Fibroblast of pulmonary artery (primary cell): ENCODE data around the gene OR5C1.

ENCODE experiments used
- DNase-seq: peaks from one replicate; pipeline ENCODE4 v3.0.0-alpha.2; 2010; ENCODE audit warnings: low read depth
- H3K4me3 ChIP-seq: replicated peaks from 2 replicates; pipeline ENCODE4 v1.5.1; 2011; ENCODE audit warnings: low read depth, mild to moderate bottlenecking, control low read depth, low read length, moderate library complexity
- TF ChIP-seq, protein P1 (sequence below): IDR thresholded peaks from 2 replicates; pipeline ENCODE4 v1.5.1; 2011; ENCODE audit warnings: mild to moderate bottlenecking, control low read depth, low read length, inconsistent platforms; ENCODE audit errors: missing control alignments

Gene OR5C1

DNA sequence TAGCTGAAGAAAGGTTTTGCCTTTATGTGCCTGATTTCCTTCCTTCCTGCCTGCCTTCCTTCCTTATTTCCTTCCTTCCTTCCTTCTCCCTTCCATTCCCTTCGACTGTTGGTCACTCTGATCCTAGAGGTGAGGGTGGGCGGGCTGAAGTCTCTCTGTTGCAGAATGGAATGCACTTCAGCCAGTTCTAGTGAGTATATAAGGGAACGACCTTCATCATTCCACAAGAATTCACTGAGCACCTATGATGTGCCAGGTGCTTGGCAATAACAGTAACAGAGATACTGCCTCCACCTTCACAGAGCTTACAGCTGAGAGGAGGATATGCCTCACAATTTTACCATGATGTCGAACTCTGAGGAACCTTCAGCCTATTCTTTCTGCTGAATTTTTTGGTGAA lies 8.7 kb upstream of the OR5C1 start:
- H3K4me3 ChIP-seq: no peak overlapping the region
- TF ChIP-seq, protein P1, sequence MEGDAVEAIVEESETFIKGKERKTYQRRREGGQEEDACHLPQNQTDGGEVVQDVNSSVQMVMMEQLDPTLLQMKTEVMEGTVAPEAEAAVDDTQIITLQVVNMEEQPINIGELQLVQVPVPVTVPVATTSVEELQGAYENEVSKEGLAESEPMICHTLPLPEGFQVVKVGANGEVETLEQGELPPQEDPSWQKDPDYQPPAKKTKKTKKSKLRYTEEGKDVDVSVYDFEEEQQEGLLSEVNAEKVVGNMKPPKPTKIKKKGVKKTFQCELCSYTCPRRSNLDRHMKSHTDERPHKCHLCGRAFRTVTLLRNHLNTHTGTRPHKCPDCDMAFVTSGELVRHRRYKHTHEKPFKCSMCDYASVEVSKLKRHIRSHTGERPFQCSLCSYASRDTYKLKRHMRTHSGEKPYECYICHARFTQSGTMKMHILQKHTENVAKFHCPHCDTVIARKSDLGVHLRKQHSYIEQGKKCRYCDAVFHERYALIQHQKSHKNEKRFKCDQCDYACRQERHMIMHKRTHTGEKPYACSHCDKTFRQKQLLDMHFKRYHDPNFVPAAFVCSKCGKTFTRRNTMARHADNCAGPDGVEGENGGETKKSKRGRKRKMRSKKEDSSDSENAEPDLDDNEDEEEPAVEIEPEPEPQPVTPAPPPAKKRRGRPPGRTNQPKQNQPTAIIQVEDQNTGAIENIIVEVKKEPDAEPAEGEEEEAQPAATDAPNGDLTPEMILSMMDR: no peak
- no peak for DNase-seq

DNA sequence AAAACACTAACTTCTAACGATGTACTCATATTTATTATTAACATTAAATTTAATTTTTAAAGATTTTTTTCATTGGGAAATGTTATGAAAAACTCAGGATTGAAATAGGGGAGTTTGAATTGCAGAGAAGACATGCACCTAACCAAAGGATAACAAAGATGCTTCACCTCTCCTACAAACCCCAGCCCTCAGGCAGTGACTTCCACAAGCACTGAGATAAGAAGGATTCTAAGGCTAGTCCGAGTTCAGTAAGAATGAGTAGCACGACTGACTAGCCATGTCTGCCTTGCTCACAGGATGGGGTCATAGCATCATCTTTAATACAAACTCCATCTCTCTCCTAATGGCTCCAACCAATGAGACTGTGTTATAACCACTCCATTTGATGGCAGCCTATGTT lies 7.1 kb upstream of the OR5C1 start:
- DNase-seq: no peak
- H3K4me3 ChIP-seq: no peak overlapping the region
- TF ChIP-seq, protein P1: no peak

DNA sequence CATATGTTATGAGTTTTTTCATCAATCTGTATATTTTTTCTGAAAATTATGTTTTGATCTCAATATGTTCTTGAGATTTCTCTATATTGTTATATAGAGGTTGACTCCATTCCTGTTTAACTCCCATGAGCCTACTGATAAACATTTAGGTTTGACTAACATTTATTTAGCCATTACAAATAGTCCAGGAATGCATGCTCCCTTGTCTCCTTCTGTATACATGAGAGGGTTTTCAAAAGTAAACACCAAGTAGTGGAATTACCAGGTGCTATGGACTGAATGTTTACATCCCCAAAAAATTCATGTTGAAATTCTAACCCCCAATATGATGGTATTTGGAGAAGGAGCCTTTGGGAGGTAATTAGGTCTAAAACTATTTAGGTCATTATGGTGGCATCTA lies 3.5 kb upstream of the OR5C1 start:
- H3K4me3 ChIP-seq: no peak overlapping the region
- no peak for DNase-seq
- TF ChIP-seq, protein P1: no peak

DNA sequence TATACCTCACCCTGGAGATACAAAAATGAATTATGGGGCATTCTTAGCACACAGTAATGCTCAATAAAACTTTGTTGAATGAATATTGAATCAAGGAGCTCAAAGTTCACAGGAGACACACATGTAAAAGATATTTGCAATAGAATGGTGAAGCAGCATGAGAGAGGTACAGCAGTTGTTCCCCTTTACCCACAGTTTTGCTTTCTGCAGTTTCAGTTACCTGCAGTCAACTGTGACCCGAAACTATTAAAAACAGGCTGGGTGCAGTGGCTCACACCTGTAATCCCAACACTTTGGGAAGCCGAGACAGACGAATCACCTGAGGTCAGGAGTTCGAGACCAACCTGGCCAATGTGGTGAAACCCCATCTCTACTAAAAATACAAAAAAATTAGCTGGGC lies 2.4 kb upstream of the OR5C1 start:
- H3K4me3 ChIP-seq: no peak overlapping the region
- TF ChIP-seq, protein P1: no peak
- no peak for DNase-seq

DNA sequence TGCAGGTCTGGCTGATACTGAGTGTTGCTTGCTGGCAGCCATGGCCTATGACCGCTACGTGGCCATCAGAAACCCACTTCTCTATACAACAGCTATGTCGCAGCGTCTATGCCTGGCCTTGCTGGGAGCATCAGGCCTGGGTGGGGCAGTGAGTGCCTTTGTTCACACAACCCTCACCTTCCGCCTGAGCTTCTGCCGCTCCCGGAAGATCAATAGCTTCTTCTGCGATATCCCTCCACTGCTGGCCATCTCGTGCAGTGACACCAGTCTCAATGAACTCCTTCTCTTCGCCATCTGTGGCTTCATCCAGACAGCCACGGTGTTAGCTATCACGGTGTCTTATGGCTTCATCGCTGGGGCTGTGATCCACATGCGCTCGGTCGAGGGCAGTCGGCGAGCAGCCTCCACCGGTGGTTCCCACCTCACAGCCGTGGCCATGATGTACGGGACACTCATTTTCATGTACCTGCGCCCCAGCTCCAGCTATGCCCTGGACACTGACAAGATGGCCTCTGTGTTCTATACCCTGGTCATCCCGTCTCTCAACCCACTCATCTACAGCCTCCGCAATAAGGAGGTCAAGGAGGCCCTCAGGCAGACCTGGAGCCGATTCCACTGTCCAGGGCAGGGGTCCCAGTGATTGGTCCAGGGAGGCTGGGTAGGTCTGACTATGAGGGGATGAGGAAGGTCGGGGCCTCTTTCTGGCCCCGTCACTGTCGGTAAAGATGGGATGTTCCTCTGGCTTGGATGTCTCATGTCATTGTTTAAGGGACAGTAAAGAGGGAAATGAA lies 718 bp downstream of the OR5C1 start:
- DNase-seq: no peak
- no peak overlapping the region for H3K4me3 ChIP-seq
- TF ChIP-seq, protein P1: no peak

DNA sequence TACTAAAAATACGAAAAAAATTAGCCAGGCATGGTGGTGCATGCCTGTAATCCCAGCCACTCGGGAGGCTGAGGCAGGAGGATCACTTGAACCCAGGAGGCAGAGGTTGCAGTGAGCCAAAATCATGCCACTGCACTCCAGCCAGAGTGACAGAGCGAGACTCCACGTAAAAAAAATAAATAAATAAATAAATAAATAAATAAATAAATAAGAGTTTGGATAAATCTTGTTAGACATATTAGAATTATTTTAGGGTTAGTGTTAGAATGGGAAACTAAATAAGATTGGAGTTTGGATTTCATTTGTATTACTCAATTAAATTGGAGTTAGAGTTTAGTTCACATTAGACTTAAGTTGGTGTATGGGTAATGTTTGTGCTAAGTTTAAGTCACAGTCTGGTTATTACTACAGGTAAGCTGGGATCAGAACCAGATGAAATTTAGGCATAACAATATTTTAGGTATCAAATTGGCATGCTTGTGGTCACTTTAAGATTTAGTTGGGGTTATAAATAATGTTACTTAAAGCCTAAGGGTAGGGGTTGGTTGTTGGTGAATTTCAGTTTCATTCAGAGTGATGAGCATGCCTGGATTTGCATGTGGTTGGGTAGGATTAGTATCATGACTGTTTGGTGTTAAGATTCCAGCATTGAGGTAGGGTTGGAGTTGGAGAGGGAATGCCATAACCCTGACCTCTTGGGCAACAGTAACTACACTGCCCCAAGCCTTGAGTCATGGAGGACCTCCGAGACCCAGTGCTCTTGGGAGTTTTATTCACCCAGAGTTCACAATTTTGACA lies 3.3 kb downstream of the OR5C1 start:
- no peak overlapping the region for H3K4me3 ChIP-seq
- DNase-seq: no peak
- TF ChIP-seq, protein P1: no peak
